ENCODE results near the gene MDN1.

DNA sequence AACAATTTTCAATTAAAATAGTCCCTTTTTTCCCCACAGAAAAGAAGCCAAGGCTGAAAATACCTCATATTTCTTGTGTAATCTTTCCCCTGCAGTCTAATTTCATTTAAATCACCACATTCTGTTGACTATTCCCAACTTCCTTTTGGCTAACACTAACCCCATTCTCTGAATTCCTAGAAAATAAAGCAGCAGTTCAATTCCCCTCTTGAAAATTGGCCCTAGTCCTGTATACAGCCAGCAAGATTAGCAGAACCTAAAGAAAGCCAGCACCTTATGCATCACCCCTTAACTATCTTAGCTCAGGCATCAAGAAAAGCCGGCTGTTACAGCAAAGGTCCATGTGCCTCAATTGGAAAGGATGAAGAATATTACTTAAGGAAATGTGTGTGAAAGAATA, 69.7 kb downstream of the MDN1 start:
- TF ChIP-seq, protein P1, sequence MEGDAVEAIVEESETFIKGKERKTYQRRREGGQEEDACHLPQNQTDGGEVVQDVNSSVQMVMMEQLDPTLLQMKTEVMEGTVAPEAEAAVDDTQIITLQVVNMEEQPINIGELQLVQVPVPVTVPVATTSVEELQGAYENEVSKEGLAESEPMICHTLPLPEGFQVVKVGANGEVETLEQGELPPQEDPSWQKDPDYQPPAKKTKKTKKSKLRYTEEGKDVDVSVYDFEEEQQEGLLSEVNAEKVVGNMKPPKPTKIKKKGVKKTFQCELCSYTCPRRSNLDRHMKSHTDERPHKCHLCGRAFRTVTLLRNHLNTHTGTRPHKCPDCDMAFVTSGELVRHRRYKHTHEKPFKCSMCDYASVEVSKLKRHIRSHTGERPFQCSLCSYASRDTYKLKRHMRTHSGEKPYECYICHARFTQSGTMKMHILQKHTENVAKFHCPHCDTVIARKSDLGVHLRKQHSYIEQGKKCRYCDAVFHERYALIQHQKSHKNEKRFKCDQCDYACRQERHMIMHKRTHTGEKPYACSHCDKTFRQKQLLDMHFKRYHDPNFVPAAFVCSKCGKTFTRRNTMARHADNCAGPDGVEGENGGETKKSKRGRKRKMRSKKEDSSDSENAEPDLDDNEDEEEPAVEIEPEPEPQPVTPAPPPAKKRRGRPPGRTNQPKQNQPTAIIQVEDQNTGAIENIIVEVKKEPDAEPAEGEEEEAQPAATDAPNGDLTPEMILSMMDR (IDR thresholded peaks at IDR 0.05): no peak
- TF ChIP-seq EZH2 (IDR thresholded peaks at IDR 0.05; ENCODE audit: borderline replicate concordance, insufficient read depth, low read depth, low read length, poor library complexity, severe bottlenecking): no peak
